Prostate gland (tissue), 2 donors: ENCODE measurements around the gene XBP1. TPM values are rescaled to one million over a fixed set of nuclear protein-coding genes. Genes with fewer than 3 reads are reported as not detected.
A peak's percentile ranks its signal among the peaks of the same experiment; 100 is the strongest.

ENCODE experiments used
- DNase-seq: peaks from one replicate; pipeline ENCODE4 v3.0.0-alpha.2; 2019; ENCODE audit warnings: low spot score
- H3K27ac ChIP-seq, 2 donors: fragments of 200-600 bp; sonication (generic); 2 replicates each; pipeline ENCODE4 v1.5.1; 2017 to 2019
- H3K27me3 ChIP-seq: fragments of 200-600 bp; sonication (generic); replicated peaks from 2 replicates; pipeline ENCODE4 v1.5.1; 2019; ENCODE audit not compliant: insufficient read depth
- H3K36me3 ChIP-seq, 2 donors: fragments of 200-600 bp; sonication (generic); 1 replicate in 1 of 2; 2 replicates in 1 of 2; pipeline versions ENCODE4 v1.5.1 to v1.8.1; 2017 to 2019
- H3K4me1 ChIP-seq: fragments of 200-600 bp; sonication (generic); replicated peaks from 2 replicates; pipeline ENCODE4 v1.5.1; 2019
- H3K4me3 ChIP-seq, 2 donors: fragments of 200-600 bp; sonication (generic); 2 replicates each; pipeline ENCODE4 v1.5.1; 2017 to 2019
- H3K9me3 ChIP-seq: fragments of 200-600 bp; sonication (generic); 2 replicates; pipeline ENCODE4 v1.5.1; 2017
- CTCF ChIP-seq, 4 experiments: fragments of 200-600 bp in 2 of 4; fragments of 450-650 bp in 2 of 4; sonication (generic) in 2 of 4; IDR thresholded peaks; 1 replicate in 3 of 4; 2 replicates in 1 of 4; pipeline ENCODE4 v1.5.1; 2016 to 2019; ENCODE audit warnings: antibody characterized with exemption in 4 of 4, mild to moderate bottlenecking in 2 of 4, moderate library complexity in 2 of 4
- POLR2A ChIP-seq: fragments of 450-650 bp; IDR thresholded peaks from one replicate; pipeline ENCODE4 v1.6.1; 2016; ENCODE audit warnings: antibody characterized with exemption, mild to moderate bottlenecking
- POLR2AphosphoS5 ChIP-seq: sonication (generic); formaldehyde crosslinking; IDR thresholded peaks from one replicate; pipeline ENCODE4 v1.6.1; 2017; ENCODE audit warnings: antibody characterized with exemption
- WGBS: methylation state at CpG from one replicate; pipeline ENCODE4 v1.1.5; 2018; 5-methylcytosine and 5-hydroxymethylcytosine counted together
- intact Hi-C: fragments of 100-400 bp; cut with DNase I; formaldehyde crosslinking; loops from one replicate; pipeline ENCODE4 v1.14.2; 2022
- total RNA-seq, 2 donors: library from RNA; depleted of rRNA; stranded (reverse); fragments of >200 nt; gene quantifications; one replicate each; pipeline ENCODE4 v1.1.0, GENCODE V29; 2016

XBP1 gene
- total RNA-seq, 2 donors from 2014 or later, result 200 to 798 TPM

GRCh38 chr22:28774378-28774777 lies 26.0 kb downstream of the XBP1 start:
- intact Hi-C loops, result no loop called here
- Histone ChIP-seq H3K9me3 (no peaks in the 10 kb centered on the region), H3K4me1 (peaks cover 5% of the 10 kb centered on the region), H3K4me3 (no peak overlapping the region), H3K36me3 (no peaks in the 10 kb centered on the region), H3K27ac (no peak overlapping the region), H3K27me3 (no peaks in the 10 kb centered on the region)
- DNase-seq, result no peak
- WGBS, result 89% methylated on average over 1 of the region's 1 CpG
- TF ChIP-seq POLR2A (no peak), CTCF (IDR thresholded peaks at IDR 0.05) (no peak), POLR2AphosphoS5 (no peak)

GRCh38 chr22:28773461-28773867 lies 26.9 kb downstream of the XBP1 start:
- Histone ChIP-seq H3K36me3 (no peaks in the 10 kb centered on the region), H3K9me3 (no peaks in the 10 kb centered on the region), H3K27me3 (no peaks in the 10 kb centered on the region), H3K4me1 (peaks cover 5% of the 10 kb centered on the region), H3K27ac (peak overlapping the region; percentile 99 to 100), H3K4me3 (peak overlapping the region; percentile 90 to 95)
- intact Hi-C loops, result loop anchor here (2.0 kb wide), 1 partner anchor 31 kb away; the partner anchor contains the start of gene HSCB
- TF ChIP-seq POLR2A (peak; percentile 3), CTCF (IDR thresholded peaks at IDR 0.05) (no peak), POLR2AphosphoS5 (no peak)
- 0% methylated on average over 10 of the region's 10 CpGs for WGBS
- no peak for DNase-seq

- intact Hi-C loops, result loop anchor here (2.0 kb wide), 1 partner anchor 30 kb away; the partner anchor contains the start of gene HSCB
- Histone ChIP-seq H3K9me3 (no peaks in the 10 kb centered on the region), H3K4me3 (peak within 1 kb of the TSS; percentile 90 to 95), H3K27me3 (no peaks in the 10 kb centered on the region), H3K36me3 (no peaks in the 10 kb centered on the region), H3K4me1 (peaks cover 5% of the 10 kb centered on the region), H3K27ac (peak within 1 kb of the TSS; percentile 99 to 100)
- peak in 2 of 4 experiments; percentile 32 to 38 for TF ChIP-seq CTCF (IDR thresholded peaks at IDR 0.05)
- peak; percentile 97 for TF ChIP-seq POLR2A
- TF ChIP-seq POLR2AphosphoS5, result peak; percentile 99
- 0% methylated on average over 70 of the region's 92 CpGs for WGBS
- peak; percentile 96 for DNase-seq
These were observed 27.5 kb downstream of the XBP1 start, which contains the start of gene CCDC117 for GRCh38 chr22:28772633-28773460. Gene CCDC117 (plus strand): TSS chr22:28772695. CDS start chr22:28772850, 155 bp downstream.

- TF ChIP-seq CTCF (IDR thresholded peaks at IDR 0.05) (no peak), POLR2AphosphoS5 (no peak), POLR2A (no peak)
- H3K4me3 ChIP-seq, result no peak overlapping the region
These were observed 29.1 kb downstream of the XBP1 start for GRCh38 chr22:28771195-28771791.

More at GRCh38 chr22:28771195-28771791, 29.1 kb downstream of the XBP1 start:
- Histone ChIP-seq H3K27me3 (no peaks in the 10 kb centered on the region), H3K27ac (no peak overlapping the region), H3K9me3 (no peaks in the 10 kb centered on the region), H3K36me3 (no peaks in the 10 kb centered on the region), H3K4me1 (peaks cover 5% of the 10 kb centered on the region)
- peak; percentile 49 for DNase-seq
- intact Hi-C loops, result no loop called here
- 50% methylated on average over 5 of the region's 5 CpGs for WGBS
